OCI-LY7 (cell line): ENCODE results near the gene EIF4H. TPM values are rescaled to one million over a fixed set of nuclear protein-coding genes. Genes with fewer than 3 reads are reported as not detected.
"Not testable (repeated sequence)": the region's sequence is repeated elsewhere in the genome, so short reads cannot be mapped to it uniquely, and the experiment has no call there.

Experiments
- BruUV-seq: library from RNA; stranded (reverse); fragments of 400-500 nt; replicated peaks from 2 replicates; lab custom pipeline; 2021; lab: Mats Ljungman, UMichigan
- CTCF ChIA-PET: fragments of 300-600 bp; sonication (Branson Sonifier 250); formaldehyde crosslinking; loops from one replicate; lab custom pipeline; 2022; ENCODE audit warnings: antibody characterized with exemption; ENCODE audit not compliant: unreplicated experiment; lab: Charles Lee
- POLR2A ChIA-PET: fragments of 300-600 bp; sonication (Branson Sonifier 250); formaldehyde crosslinking; loops from one replicate; lab custom pipeline; 2022; ENCODE audit warnings: antibody characterized with exemption; lab: Charles Lee
- DNase-seq: peaks from one replicate; pipeline ENCODE4 v3.0.0-alpha.2; 2015; ENCODE audit warnings: low spot score
- H2AFZ ChIP-seq: fragments of 200-600 bp; sonication (generic), shearing (Covaris generic); 2 replicates; pipeline ENCODE4 v1.6.1; 2014; ENCODE audit warnings: mild to moderate bottlenecking, antibody characterized with exemption, low read length, moderate library complexity
- H3K27ac ChIP-seq: fragments of 200-600 bp; sonication (generic); 2 replicates; pipeline ENCODE4 v1.5.1; 2014; ENCODE audit warnings: mixed run types, low read depth, mild to moderate bottlenecking, moderate library complexity, low read length, inconsistent platforms; ENCODE audit not compliant: poor library complexity, severe bottlenecking
- H3K36me3 ChIP-seq: fragments of 200-600 bp; sonication (generic); 2 replicates; pipeline ENCODE4 v1.6.1; 2014; ENCODE audit warnings: mild to moderate bottlenecking, antibody characterized with exemption, low read length, moderate library complexity, mixed read lengths; ENCODE audit not compliant: insufficient read depth
- H3K4me1 ChIP-seq: fragments of 200-600 bp; sonication (generic); 2 replicates; pipeline ENCODE4 v1.5.1; 2014; ENCODE audit warnings: mild to moderate bottlenecking, low read length; ENCODE audit not compliant: insufficient read depth, poor library complexity, severe bottlenecking
- H3K4me2 ChIP-seq: fragments of 200-600 bp; sonication (generic); 2 replicates; pipeline ENCODE4 v1.6.1; 2014; ENCODE audit warnings: mild to moderate bottlenecking, low read length
- H3K4me3 ChIP-seq: fragments of 200-600 bp; sonication (generic); 2 replicates; pipeline ENCODE4 v1.5.1; 2014; ENCODE audit warnings: mild to moderate bottlenecking, low read depth, low read length; ENCODE audit not compliant: poor library complexity, severe bottlenecking
- H3K79me2 ChIP-seq: fragments of 200-600 bp; sonication (generic); 2 replicates; pipeline ENCODE4 v1.6.1; 2016; ENCODE audit warnings: low read depth, mild to moderate bottlenecking, low read length, moderate library complexity, mixed read lengths; ENCODE audit not compliant: insufficient read depth
- H3K9me2 ChIP-seq: fragments of 200-600 bp; sonication (generic); 2 replicates; pipeline ENCODE4 v1.6.1; 2016; ENCODE audit warnings: mild to moderate bottlenecking, low read length, mixed read lengths; ENCODE audit not compliant: insufficient read depth
- H3K9me3 ChIP-seq: fragments of 200-600 bp; sonication (generic); 2 replicates; pipeline ENCODE4 v1.6.1; 2014; ENCODE audit warnings: mild to moderate bottlenecking, mixed run types, low read length, mixed read lengths
- H4K20me1 ChIP-seq: fragments of 200-600 bp; sonication (generic); 2 replicates; pipeline ENCODE4 v1.6.1; 2014; ENCODE audit warnings: mild to moderate bottlenecking, antibody characterized with exemption, low read length, moderate library complexity, mixed read lengths; ENCODE audit not compliant: insufficient read depth
- EZH2phosphoT487 ChIP-seq: fragments of 200-600 bp; sonication (generic); IDR thresholded peaks from 2 replicates; pipeline ENCODE4 v1.6.1; 2018; ENCODE audit warnings: low read depth, borderline replicate concordance, mild to moderate bottlenecking, mixed run types, antibody characterized with exemption, low read length, moderate library complexity, mixed read lengths
- intact Hi-C: fragments of 100-400 bp; cut with micrococcal nuclease; formaldehyde crosslinking; loops from one replicate; pipeline ENCODE4 v1.10.0; 2022; ENCODE audit not compliant: unreplicated experiment
- total RNA-seq, 2 experiments: library from RNA; depleted of rRNA in 1 of 2; stranded (reverse); fragments of >200 nt in 1 of 2; shearing (Covaris generic) in 1 of 2; gene quantifications; 2 replicates each; pipeline ENCODE4 v1.2.3, GENCODE V29; 2014 to 2022
- TF ChIP-seq, protein P1 (sequence below): fragments of 200-600 bp; sonication (generic); conservative IDR thresholded peaks from 2 replicates; pipeline ENCODE4 v1.5.1; 2014; ENCODE audit warnings: mild to moderate bottlenecking, antibody characterized with exemption, low read length, moderate library complexity, mixed read lengths

Gene EIF4H
- total RNA-seq, 2 experiments from 2014 or later = 202 to 345 TPM

DNA sequence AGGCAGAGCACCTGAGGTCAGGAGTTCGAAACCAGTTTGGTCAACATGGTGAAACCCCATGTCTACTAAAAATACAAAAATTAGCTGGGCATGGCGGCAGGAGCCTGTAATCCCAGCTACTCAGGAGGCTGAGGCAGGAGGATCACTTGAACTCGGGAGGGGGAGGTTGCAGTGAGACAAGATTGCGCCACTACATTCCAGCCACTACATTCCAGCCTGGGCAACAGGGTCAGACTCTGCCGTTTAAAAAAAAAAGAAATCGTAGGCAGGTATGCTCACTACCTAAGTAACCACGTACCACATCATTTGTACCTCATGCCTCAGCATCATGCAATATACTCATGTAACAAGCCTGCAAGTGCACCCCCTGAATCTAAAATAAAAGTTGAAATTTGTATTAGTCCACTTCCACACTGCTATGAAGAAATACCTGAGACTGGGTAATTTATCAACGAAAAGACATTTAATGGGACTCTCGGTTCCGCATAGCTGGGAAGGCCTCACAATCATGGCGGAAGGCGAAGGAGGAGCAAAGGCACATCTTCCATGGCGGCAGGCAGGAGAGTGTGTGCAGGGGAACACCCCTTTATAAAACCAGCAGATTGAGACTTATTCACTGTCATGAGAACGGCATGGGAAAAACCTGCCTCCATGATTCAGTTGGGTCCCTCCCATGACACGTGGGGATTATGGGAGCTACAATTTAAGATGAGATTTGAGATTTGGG, 8.1 kb upstream of the EIF4H start:
- H3K9me3 ChIP-seq = no peaks in the 10 kb centered on the region
- DNase-seq = no peak
- CTCF ChIA-PET = no interaction called here

DNA sequence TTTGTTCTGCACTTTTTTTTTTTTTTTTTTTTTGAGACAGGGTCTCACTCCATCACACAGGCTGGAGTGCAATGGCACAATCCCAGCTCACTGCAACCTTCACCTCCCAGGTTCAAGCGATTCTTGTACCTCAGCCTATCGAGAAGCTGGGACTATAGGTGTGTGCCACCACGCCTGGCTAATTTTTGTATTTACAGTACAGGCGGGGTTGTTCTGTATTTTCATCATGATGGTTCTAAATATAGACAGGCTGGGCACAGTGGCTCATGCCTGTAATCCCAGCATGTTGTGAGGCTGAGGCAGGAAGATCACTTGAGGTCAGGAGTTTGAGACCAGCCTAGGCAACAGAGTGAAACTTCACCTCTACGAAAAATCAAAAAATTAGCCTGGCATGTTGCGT, 6.8 kb upstream of the EIF4H start:
- H4K20me1 ChIP-seq, DNase-seq, H3K36me3 ChIP-seq, intact Hi-C loops, H3K79me2 ChIP-seq, H3K4me1 ChIP-seq, H3K27ac ChIP-seq, H3K9me2 ChIP-seq, BruUV-seq, H3K9me3 ChIP-seq, CTCF ChIA-PET, H2AFZ ChIP-seq, H3K4me3 ChIP-seq, H3K4me2 ChIP-seq: not testable (repeated sequence)
- POLR2A ChIA-PET = interaction anchor here (0.6 to 0.9 kb wide), 5 partner anchors 12 to 89 kb away, joined by 3 to 6 read pairs (median 4); no protein-coding TSS in a partner anchor

More for the DNA sequence above, 8.1 kb upstream of the EIF4H start:
- H3K4me2 ChIP-seq = no peak overlapping the region
- no peaks in the 10 kb centered on the region for H3K4me1 ChIP-seq
- H4K20me1 ChIP-seq = no peaks in the 10 kb centered on the region
- H2AFZ ChIP-seq = no peak overlapping the region
- H3K27ac ChIP-seq = no peak overlapping the region
- no peak overlapping the region for H3K4me3 ChIP-seq
- no peaks in the 10 kb centered on the region for H3K36me3 ChIP-seq
- H3K9me2 ChIP-seq = no peaks in the 10 kb centered on the region
- TF ChIP-seq EZH2phosphoT487 = no peak
- TF ChIP-seq, protein P1, sequence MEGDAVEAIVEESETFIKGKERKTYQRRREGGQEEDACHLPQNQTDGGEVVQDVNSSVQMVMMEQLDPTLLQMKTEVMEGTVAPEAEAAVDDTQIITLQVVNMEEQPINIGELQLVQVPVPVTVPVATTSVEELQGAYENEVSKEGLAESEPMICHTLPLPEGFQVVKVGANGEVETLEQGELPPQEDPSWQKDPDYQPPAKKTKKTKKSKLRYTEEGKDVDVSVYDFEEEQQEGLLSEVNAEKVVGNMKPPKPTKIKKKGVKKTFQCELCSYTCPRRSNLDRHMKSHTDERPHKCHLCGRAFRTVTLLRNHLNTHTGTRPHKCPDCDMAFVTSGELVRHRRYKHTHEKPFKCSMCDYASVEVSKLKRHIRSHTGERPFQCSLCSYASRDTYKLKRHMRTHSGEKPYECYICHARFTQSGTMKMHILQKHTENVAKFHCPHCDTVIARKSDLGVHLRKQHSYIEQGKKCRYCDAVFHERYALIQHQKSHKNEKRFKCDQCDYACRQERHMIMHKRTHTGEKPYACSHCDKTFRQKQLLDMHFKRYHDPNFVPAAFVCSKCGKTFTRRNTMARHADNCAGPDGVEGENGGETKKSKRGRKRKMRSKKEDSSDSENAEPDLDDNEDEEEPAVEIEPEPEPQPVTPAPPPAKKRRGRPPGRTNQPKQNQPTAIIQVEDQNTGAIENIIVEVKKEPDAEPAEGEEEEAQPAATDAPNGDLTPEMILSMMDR = no peak
- no peaks in the 10 kb centered on the region for H3K79me2 ChIP-seq
- no TSS peak for BruUV-seq
- POLR2A ChIA-PET = interaction anchor here (0.8 kb wide), 1 partner anchor 24 kb away, joined by 3 read pairs; no protein-coding TSS in a partner anchor
- intact Hi-C loops = no loop called here

DNA sequence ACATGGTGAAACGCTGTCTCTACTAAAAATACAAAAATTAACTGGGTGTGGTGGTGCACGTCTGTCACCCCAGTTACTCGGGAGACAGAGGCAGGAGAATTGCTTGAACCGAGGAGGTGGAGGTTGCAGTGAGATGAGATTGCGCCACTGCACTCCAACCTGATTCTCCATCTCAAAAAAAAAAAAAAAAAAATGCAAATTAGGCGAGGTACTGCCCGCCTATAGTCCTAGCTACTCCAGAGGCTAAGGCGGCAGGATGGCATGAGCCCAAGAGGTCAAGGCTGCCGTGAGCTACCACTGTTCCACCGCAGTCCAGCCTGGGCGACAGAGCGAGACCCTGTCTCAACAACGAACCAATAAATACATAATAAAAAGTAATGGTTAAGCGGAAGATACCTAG, 1.1 kb upstream of the EIF4H start:
- H3K79me2 ChIP-seq = peaks cover 47% of the 10 kb centered on the region
- H3K9me2 ChIP-seq = no peaks in the 10 kb centered on the region
- no peak for TF ChIP-seq EZH2phosphoT487
- TF ChIP-seq, protein P1 = no peak
- peak; percentile 53 for DNase-seq
- POLR2A ChIA-PET = interaction anchor here (0.5 to 0.8 kb wide), 4 partner anchors 17 to 169 kb away, joined by 3 to 4 read pairs (median 4); no protein-coding TSS in a partner anchor
- H3K4me3 ChIP-seq = peak overlapping the region; percentile 94
- H2AFZ ChIP-seq = peak overlapping the region; percentile 77; the same call in 1 of the 2 replicates
- no peaks in the 10 kb centered on the region for H3K9me3 ChIP-seq
- BruUV-seq = no TSS peak
- H3K4me1 ChIP-seq = peaks cover 38% of the 10 kb centered on the region
- peaks cover 34% of the 10 kb centered on the region for H3K36me3 ChIP-seq
- peak overlapping the region; percentile 88 for H3K4me2 ChIP-seq
- intact Hi-C loops = no loop called here
- peaks cover 31% of the 10 kb centered on the region for H4K20me1 ChIP-seq
- CTCF ChIA-PET = no interaction called here
- peak overlapping the region; percentile 59 for H3K27ac ChIP-seq
